HepG2 (cell line): Measurements from ENCODE around the gene NGEF. TPM values are rescaled to one million over a fixed set of nuclear protein-coding genes. Genes with fewer than 3 reads are reported as not detected.
A peak's percentile ranks its signal among the peaks of the same experiment; 100 is the strongest.

Experiments used
- FOXJ3 ChIP-seq: sonication (generic); formaldehyde crosslinking; IDR thresholded peaks from 2 replicates; pipeline ENCODE4 v1.4.0; 2020; ENCODE audit warnings: missing genetic modification reagents, mild to moderate bottlenecking, borderline replicate concordance
- HNRNPH1 ChIP-seq: fragments of 200-400 bp; formaldehyde crosslinking; optimal IDR thresholded peaks from 2 replicates; pipeline ENCODE3; 2017; ENCODE audit warnings: mild to moderate bottlenecking, low read depth, low read length
- JARID2 ChIP-seq: sonication (generic); formaldehyde crosslinking; IDR thresholded peaks from 2 replicates; pipeline ENCODE4 v1.8.1; 2023; ENCODE audit warnings: missing genetic modification reagents, inconsistent platforms; ENCODE audit not compliant: insufficient replicate concordance
- SALL1 ChIP-seq: sonication (generic); formaldehyde crosslinking; IDR thresholded peaks from 2 replicates; pipeline ENCODE4 v1.8.0; 2022; ENCODE audit warnings: mild to moderate bottlenecking, missing genetic modification reagents
- ZNF326 ChIP-seq: sonication (generic); formaldehyde crosslinking; IDR thresholded peaks from 2 replicates; pipeline ENCODE4 v1.4.0; 2020; ENCODE audit warnings: missing genetic modification reagents, borderline replicate concordance
- ZNF670 ChIP-seq: sonication (generic); formaldehyde crosslinking; IDR thresholded peaks from 2 replicates; pipeline ENCODE4 v1.8.0; 2022; ENCODE audit warnings: mild to moderate bottlenecking, missing genetic modification reagents, borderline replicate concordance
- ZNF883 ChIP-seq: sonication (generic); formaldehyde crosslinking; IDR thresholded peaks from 2 replicates; pipeline ENCODE4 v1.5.1; 2020; ENCODE audit warnings: mild to moderate bottlenecking, missing genetic modification reagents; ENCODE audit errors: not compliant biosample characterization
- polyA plus RNA-seq, 8 experiments: library from polyadenylated mRNA; depleted of rRNA in 3 of 8; stranded (reverse) in 7 of 8; unstranded in 1 of 8; fragments of >200 nt; fragmentation: Illumina TruSeq in 4 of 8; extraction: Trizol in 4 of 8; gene quantifications; 2 replicates each; pipeline versions ENCODE4 v1.2.1 to v1.2.3, GENCODE V29; 2011 to 2016; ENCODE audit warnings: low read depth in 4 of 8, missing spikeins in 1 of 8, mixed read lengths in 1 of 8; ENCODE audit not compliant: insufficient read depth in 1 of 8
- total RNA-seq, 5 experiments: library from RNA; depleted of rRNA; stranded (reverse); fragments of >200 nt; fragmentation: Illumina TruSeq; extraction: Trizol; gene quantifications; 2 replicates each; pipeline ENCODE4 v1.2.3, GENCODE V29; 2016; ENCODE audit warnings: low read depth in 1 of 5
- TF ChIP-seq, protein P1 (sequence below): sonication (generic); formaldehyde crosslinking; IDR thresholded peaks from 2 replicates; pipeline ENCODE4 v1.5.0; 2020; ENCODE audit warnings: mild to moderate bottlenecking, missing genetic modification reagents
- TF ChIP-seq, protein P2 (sequence below): sonication (generic); formaldehyde crosslinking; IDR thresholded peaks from 2 replicates; pipeline ENCODE4 v1.5.0; 2020; ENCODE audit warnings: missing genetic modification reagents
- TF ChIP-seq, protein P3 (sequence below): sonication (generic); formaldehyde crosslinking; IDR thresholded peaks from 2 replicates; pipeline ENCODE4 v1.8.1; 2023; ENCODE audit warnings: mild to moderate bottlenecking, inconsistent platforms, moderate library complexity, missing genetic modification reagents, borderline replicate concordance
- TF ChIP-seq, protein P4 (sequence below): sonication (generic); formaldehyde crosslinking; IDR thresholded peaks from 2 replicates; pipeline ENCODE4 v1.4.0; 2020; ENCODE audit warnings: missing genetic modification reagents
- TF ChIP-seq, protein P5 (sequence below): sonication (generic); formaldehyde crosslinking; IDR thresholded peaks from 2 replicates; pipeline ENCODE4 v1.5.0; 2020; ENCODE audit warnings: mild to moderate bottlenecking, missing genetic modification reagents, borderline replicate concordance

NGEF gene
- total and polyA plus RNA-seq, 2 of the 13 experiments (the other 11 are each of a cell fraction or from before 2014, with no cell fraction given) = 14.4 to 36.9 TPM

DNA sequence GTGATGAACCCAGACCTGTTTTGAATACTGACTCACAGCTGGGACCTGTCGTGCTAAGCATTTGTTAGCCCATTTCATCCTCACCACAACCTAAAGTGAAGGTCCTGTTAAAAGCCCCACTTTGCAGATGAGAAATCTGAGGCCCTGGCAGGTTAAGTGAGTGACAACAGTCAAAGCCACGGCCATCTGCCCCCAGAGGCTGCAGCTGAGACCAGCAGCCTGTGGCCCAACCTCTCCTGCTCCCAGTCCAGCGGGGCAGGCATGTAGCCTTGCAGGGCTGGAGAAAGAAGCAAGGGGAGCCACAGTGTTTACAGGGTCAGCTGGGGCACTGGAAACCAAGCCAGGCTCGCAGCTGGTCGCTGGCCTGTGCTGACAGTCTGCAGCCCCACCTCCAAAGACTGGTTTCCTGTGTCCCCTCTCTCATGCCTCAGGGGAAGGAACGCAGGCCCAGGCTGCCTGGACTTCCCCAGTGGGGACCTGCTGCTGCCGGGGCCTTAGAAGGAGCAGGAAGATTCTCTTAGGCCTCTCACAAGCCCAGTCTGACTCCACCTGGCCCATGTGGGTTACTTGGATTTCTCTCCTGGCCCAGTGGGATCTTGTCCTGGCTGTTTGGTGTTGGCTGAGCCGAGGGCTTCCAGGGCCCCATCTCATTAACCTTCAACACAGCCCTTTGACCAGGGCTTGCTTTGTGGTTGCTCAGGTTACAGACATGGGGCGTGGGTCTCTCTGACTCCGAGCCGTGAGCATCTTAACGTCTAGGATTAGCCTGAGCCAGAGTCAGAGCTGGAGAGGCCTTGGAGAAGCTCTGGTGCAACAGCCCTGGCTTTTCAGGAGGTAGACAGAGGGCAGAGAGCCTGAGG lies 48.8 kb upstream of the NGEF start (continued):
- TF ChIP-seq ZNF326 (CRISPR knock-in tag) = no peak
- TF ChIP-seq, protein P1, sequence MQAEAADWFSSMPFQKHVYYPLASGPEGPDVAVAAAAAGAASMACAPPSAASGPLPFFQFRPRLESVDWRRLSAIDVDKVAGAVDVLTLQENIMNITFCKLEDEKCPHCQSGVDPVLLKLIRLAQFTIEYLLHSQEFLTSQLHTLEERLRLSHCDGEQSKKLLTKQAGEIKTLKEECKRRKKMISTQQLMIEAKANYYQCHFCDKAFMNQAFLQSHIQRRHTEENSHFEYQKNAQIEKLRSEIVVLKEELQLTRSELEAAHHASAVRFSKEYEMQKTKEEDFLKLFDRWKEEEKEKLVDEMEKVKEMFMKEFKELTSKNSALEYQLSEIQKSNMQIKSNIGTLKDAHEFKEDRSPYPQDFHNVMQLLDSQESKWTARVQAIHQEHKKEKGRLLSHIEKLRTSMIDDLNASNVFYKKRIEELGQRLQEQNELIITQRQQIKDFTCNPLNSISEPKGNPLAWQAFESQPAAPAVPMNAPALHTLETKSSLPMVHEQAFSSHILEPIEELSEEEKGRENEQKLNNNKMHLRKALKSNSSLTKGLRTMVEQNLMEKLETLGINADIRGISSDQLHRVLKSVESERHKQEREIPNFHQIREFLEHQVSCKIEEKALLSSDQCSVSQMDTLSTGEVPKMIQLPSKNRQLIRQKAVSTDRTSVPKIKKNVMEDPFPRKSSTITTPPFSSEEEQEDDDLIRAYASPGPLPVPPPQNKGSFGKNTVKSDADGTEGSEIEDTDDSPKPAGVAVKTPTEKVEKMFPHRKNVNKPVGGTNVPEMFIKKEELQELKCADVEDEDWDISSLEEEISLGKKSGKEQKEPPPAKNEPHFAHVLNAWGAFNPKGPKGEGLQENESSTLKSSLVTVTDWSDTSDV (CRISPR knock-in tag) = no peak
- TF ChIP-seq HNRNPH1 = peak; percentile 4
- TF ChIP-seq, protein P2, sequence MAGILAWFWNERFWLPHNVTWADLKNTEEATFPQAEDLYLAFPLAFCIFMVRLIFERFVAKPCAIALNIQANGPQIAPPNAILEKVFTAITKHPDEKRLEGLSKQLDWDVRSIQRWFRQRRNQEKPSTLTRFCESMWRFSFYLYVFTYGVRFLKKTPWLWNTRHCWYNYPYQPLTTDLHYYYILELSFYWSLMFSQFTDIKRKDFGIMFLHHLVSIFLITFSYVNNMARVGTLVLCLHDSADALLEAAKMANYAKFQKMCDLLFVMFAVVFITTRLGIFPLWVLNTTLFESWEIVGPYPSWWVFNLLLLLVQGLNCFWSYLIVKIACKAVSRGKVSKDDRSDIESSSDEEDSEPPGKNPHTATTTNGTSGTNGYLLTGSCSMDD (CRISPR knock-in tag) = no peak
- TF ChIP-seq, protein P3, sequence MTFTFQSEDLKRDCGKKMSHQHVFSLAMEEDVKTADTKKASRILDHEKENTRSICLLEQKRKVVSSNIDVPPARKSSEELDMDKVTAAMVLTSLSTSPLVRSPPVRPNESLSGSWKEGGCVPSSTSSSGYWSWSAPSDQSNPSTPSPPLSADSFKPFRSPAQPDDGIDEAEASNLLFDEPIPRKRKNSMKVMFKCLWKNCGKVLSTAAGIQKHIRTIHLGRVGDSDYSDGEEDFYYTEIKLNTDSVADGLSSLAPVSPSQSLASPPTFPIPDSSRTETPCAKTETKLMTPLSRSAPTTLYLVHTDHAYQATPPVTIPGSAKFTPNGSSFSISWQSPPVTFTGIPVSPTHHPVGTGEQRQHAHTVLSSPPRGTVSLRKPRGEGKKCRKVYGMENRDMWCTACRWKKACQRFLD (CRISPR knock-in tag) = no peak
- TF ChIP-seq, protein P4, sequence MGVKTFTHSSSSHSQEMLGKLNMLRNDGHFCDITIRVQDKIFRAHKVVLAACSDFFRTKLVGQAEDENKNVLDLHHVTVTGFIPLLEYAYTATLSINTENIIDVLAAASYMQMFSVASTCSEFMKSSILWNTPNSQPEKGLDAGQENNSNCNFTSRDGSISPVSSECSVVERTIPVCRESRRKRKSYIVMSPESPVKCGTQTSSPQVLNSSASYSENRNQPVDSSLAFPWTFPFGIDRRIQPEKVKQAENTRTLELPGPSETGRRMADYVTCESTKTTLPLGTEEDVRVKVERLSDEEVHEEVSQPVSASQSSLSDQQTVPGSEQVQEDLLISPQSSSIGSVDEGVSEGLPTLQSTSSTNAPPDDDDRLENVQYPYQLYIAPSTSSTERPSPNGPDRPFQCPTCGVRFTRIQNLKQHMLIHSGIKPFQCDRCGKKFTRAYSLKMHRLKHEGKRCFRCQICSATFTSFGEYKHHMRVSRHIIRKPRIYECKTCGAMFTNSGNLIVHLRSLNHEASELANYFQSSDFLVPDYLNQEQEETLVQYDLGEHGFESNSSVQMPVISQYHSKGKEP = no peak
- no peak for TF ChIP-seq JARID2 (CRISPR knock-in tag)
- no peak for TF ChIP-seq ZNF670 (CRISPR knock-in tag)
- TF ChIP-seq, protein P5, sequence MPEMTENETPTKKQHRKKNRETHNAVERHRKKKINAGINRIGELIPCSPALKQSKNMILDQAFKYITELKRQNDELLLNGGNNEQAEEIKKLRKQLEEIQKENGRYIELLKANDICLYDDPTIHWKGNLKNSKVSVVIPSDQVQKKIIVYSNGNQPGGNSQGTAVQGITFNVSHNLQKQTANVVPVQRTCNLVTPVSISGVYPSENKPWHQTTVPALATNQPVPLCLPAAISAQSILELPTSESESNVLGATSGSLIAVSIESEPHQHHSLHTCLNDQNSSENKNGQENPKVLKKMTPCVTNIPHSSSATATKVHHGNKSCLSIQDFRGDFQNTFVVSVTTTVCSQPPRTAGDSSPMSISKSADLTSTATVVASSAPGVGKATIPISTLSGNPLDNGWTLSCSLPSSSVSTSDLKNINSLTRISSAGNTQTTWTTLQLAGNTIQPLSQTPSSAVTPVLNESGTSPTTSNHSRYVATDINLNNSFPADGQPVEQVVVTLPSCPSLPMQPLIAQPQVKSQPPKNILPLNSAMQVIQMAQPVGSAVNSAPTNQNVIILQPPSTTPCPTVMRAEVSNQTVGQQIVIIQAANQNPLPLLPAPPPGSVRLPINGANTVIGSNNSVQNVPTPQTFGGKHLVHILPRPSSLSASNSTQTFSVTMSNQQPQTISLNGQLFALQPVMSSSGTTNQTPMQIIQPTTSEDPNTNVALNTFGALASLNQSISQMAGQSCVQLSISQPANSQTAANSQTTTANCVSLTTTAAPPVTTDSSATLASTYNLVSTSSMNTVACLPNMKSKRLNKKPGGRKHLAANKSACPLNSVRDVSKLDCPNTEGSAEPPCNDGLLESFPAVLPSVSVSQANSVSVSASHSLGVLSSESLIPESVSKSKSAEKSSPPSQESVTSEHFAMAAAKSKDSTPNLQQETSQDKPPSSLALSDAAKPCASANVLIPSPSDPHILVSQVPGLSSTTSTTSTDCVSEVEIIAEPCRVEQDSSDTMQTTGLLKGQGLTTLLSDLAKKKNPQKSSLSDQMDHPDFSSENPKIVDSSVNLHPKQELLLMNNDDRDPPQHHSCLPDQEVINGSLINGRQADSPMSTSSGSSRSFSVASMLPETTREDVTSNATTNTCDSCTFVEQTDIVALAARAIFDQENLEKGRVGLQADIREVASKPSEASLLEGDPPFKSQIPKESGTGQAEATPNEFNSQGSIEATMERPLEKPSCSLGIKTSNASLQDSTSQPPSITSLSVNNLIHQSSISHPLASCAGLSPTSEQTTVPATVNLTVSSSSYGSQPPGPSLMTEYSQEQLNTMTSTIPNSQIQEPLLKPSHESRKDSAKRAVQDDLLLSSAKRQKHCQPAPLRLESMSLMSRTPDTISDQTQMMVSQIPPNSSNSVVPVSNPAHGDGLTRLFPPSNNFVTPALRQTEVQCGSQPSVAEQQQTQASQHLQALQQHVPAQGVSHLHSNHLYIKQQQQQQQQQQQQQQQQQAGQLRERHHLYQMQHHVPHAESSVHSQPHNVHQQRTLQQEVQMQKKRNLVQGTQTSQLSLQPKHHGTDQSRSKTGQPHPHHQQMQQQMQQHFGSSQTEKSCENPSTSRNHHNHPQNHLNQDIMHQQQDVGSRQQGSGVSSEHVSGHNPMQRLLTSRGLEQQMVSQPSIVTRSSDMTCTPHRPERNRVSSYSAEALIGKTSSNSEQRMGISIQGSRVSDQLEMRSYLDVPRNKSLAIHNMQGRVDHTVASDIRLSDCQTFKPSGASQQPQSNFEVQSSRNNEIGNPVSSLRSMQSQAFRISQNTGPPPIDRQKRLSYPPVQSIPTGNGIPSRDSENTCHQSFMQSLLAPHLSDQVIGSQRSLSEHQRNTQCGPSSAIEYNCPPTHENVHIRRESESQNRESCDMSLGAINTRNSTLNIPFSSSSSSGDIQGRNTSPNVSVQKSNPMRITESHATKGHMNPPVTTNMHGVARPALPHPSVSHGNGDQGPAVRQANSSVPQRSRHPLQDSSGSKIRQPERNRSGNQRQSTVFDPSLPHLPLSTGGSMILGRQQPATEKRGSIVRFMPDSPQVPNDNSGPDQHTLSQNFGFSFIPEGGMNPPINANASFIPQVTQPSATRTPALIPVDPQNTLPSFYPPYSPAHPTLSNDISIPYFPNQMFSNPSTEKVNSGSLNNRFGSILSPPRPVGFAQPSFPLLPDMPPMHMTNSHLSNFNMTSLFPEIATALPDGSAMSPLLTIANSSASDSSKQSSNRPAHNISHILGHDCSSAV (CRISPR knock-in tag) = no peak
- peak; percentile 85 for TF ChIP-seq SALL1 (CRISPR knock-in tag)
- TF ChIP-seq ZNF883 (CRISPR knock-in tag) = peak; percentile 92
- TF ChIP-seq FOXJ3 = peak; percentile 73; the same call in 1 of the 2 replicates
